Coronary artery (tissue), 2 donors: ENCODE results near the gene RALGPS1.

ENCODE experiments used
- DNase-seq: peaks from one replicate; pipeline ENCODE4 v3.0.0-alpha.2; 2017; ENCODE audit warnings: low spot score
- H3K27ac ChIP-seq, 2 donors: fragments of 200-600 bp; sonication (generic); one replicate each; pipeline ENCODE4 v1.5.1; 2016 to 2019
- H3K4me3 ChIP-seq: fragments of 200-600 bp; sonication (generic); 2 replicates; pipeline ENCODE4 v1.5.1; 2016; ENCODE audit warnings: mild to moderate bottlenecking, moderate library complexity
- CTCF ChIP-seq: fragments of 200-600 bp; sonication (generic); IDR thresholded peaks from one replicate; pipeline ENCODE4 v1.5.1; 2019; ENCODE audit warnings: antibody characterized with exemption

The RALGPS1 gene

GRCh38 chr9:126886034-126886822 lies 28.4 kb upstream of the RALGPS1 start:
- DNase-seq: no peak
- Histone ChIP-seq H3K27ac (no peak overlapping the region), H3K4me3 (no peak overlapping the region)
- TF ChIP-seq CTCF: no peak

GRCh38 chr9:126886897-126887296 lies 27.7 kb upstream of the RALGPS1 start:
- Histone ChIP-seq H3K27ac (no peak overlapping the region), H3K4me3 (no peak overlapping the region)
- TF ChIP-seq CTCF: no peak
- no peak for DNase-seq

- no peak overlapping the region for H3K27ac ChIP-seq
- H3K4me3 ChIP-seq: no peak overlapping the region
- no peak for DNase-seq
- TF ChIP-seq CTCF: no peak
Measured at GRCh38 chr9:126891676-126892075, 22.9 kb upstream of the RALGPS1 start.

GRCh38 chr9:126893079-126893478 lies 21.5 kb upstream of the RALGPS1 start:
- Histone ChIP-seq H3K27ac (no peak overlapping the region), H3K4me3 (no peak overlapping the region)
- DNase-seq: no peak
- no peak for TF ChIP-seq CTCF

- Histone ChIP-seq H3K27ac (no peak overlapping the region), H3K4me3 (no peak overlapping the region)
- no peak for DNase-seq
- TF ChIP-seq CTCF: no peak
Measured at GRCh38 chr9:126894052-126894603, 20.5 kb upstream of the RALGPS1 start.

GRCh38 chr9:126902210-126902609 lies 12.4 kb upstream of the RALGPS1 start:
- H3K27ac ChIP-seq: no peak overlapping the region
- TF ChIP-seq CTCF: no peak

GRCh38 chr9:126904586-126904985 lies 10.0 kb upstream of the RALGPS1 start:
- H3K27ac ChIP-seq: no peak overlapping the region
- TF ChIP-seq CTCF: no peak
- no peak for DNase-seq
- H3K4me3 ChIP-seq: no peak overlapping the region

More at GRCh38 chr9:126902210-126902609, 12.4 kb upstream of the RALGPS1 start:
- no peak overlapping the region for H3K4me3 ChIP-seq
- DNase-seq: no peak
